NCI-H1417 (cell line): ENCODE results near the gene TPRA1.
A peak's percentile ranks its signal among the peaks of the same experiment; 100 is the strongest.

Experiments
- DNase-seq, 3 experiments: peaks; one replicate each; lab custom pipeline; 2025; lab: John Stamatoyannopoulos, UW

The TPRA1 gene

GRCh38 chr3:127590282-127590592, 296 bp downstream of the TPRA1 start:
- DNase-seq = no peak

- DNase-seq = peak in 2 of 3 experiments; percentile 51 to 61
Measured at GRCh38 chr3:127589600-127590281, 792 bp downstream of the TPRA1 start.

GRCh38 chr3:127588806-127589577, 1.5 kb downstream of the TPRA1 start:
- peak in 1 of 3 experiments; percentile 24 for DNase-seq

- DNase-seq = no peak
Measured at GRCh38 chr3:127587876-127588275, 2.7 kb downstream of the TPRA1 start.

GRCh38 chr3:127585813-127586413, 4.6 kb downstream of the TPRA1 start:
- DNase-seq = no peak

GRCh38 chr3:127585163-127585812, 5.2 kb downstream of the TPRA1 start:
- DNase-seq = peak in 2 of 3 experiments; percentile 10 to 14

- DNase-seq = no peak
Measured at GRCh38 chr3:127584734-127585133, 5.8 kb downstream of the TPRA1 start.

- DNase-seq = no peak
Measured at GRCh38 chr3:127580327-127581060, 10.0 kb downstream of the TPRA1 start.

- no peak for DNase-seq
Measured at GRCh38 chr3:127578802-127579201, 11.7 kb downstream of the TPRA1 start.

- no peak for DNase-seq
Measured at GRCh38 chr3:127578168-127578567, 12.4 kb downstream of the TPRA1 start.

- no peak for DNase-seq
Measured at GRCh38 chr3:127577448-127577847, 13.1 kb downstream of the TPRA1 start.

GRCh38 chr3:127574880-127575878, 15.4 kb downstream of the TPRA1 start:
- peak; percentile 87 to 95 (median 87) for DNase-seq

- DNase-seq = no peak
Measured at GRCh38 chr3:127573912-127574311, 16.6 kb downstream of the TPRA1 start.

GRCh38 chr3:127573401-127573800, 17.1 kb downstream of the TPRA1 start:
- no peak for DNase-seq

GRCh38 chr3:127572735-127573134, 17.8 kb downstream of the TPRA1 start:
- no peak for DNase-seq

GRCh38 chr3:127572186-127572585, 18.3 kb downstream of the TPRA1 start:
- no peak for DNase-seq

GRCh38 chr3:127570520-127570919, 20.0 kb downstream of the TPRA1 start:
- DNase-seq = no peak

GRCh38 chr3:127569160-127569559, 21.4 kb downstream of the TPRA1 start:
- DNase-seq = no peak

- DNase-seq = peak; percentile 29 to 78 (median 53)
Measured at GRCh38 chr3:127568586-127568985, 21.9 kb downstream of the TPRA1 start.

GRCh38 chr3:127566833-127567232, 23.7 kb downstream of the TPRA1 start:
- DNase-seq = peak; percentile 49 to 93 (median 79)

- no peak for DNase-seq
Measured at GRCh38 chr3:127565711-127566110, 24.8 kb downstream of the TPRA1 start.
